Measurements from ENCODE around the gene PPP2R5C.

GRCh38 chr14:101939646-101940170, 178.2 kb downstream of the PPP2R5C start:
- TF ChIP-seq POLR2AphosphoS5 (IDR thresholded peaks at IDR 0.05) (no peak), SMC3 (conservative IDR thresholded peaks at IDR 0.05; ENCODE audit: poor library complexity) (no peak)
